GM19395 (cell line): Measurements from ENCODE around the gene MAPK6.
A peak's percentile ranks its signal among the peaks of the same experiment; 100 is the strongest.
"Not testable (repeated sequence)": the region's sequence is repeated elsewhere in the genome, so short reads cannot be mapped to it uniquely, and the experiment has no call there.

Source experiments
- ATAC-seq: cut with Tn5 transposase; IDR thresholded peaks from one replicate; pipeline ENCODE4 v1.9.1; 2021; ENCODE audit warnings: mild to moderate bottlenecking, moderate library complexity; ENCODE audit not compliant: unreplicated experiment

Gene MAPK6

DNA sequence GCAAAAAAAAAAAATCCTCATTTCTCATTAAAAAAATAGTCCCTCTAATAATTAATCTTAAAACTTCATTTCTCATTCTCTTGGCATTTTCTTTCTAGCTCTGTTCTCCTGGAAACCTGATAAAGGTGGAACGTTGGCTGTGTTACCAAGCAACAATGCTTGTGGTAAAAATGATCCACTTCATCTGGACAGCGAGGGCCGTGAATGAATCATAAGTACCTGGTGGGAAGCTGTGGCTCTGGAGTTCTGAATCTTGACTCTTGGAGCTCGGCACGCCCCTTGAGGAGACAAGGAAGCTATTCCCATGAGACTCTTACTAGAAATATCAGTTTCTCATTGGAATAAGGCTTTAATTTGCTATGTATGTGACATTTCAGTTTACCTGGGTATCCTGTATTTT lies 61.0 kb downstream of the MAPK6 start:
- no peak for ATAC-seq

DNA sequence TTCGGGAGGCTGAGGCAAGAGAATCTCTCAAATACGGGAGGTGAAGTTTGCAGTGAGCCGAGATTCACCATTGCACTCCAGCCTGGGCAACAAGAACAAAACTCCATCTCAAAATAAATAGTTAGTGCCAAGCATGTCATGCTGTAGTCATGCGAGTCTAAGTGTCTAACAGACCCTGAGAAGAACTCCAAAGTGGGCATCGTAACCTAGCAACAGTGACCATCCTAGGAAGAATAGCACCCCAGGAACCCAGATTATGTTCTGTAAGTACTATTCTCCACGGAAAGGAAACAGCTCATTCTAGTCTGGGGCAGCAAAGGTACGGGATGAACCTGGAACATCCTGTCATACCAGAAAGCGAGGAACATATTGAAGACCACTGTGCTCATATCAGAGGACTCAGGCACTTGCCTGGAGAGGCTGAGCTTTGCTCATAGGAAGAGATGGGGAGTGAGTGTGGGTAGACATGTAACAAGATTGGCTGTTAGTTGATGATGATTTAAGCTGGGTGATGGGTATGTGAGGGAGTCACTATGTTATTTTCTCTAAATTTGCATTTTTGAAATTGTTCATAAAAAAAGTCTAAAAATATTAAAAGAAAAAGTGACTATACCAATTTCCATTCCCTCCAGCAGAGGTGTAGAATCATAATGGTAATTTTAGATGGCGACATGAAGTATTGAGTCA lies 61.8 kb downstream of the MAPK6 start:
- ATAC-seq = no peak

DNA sequence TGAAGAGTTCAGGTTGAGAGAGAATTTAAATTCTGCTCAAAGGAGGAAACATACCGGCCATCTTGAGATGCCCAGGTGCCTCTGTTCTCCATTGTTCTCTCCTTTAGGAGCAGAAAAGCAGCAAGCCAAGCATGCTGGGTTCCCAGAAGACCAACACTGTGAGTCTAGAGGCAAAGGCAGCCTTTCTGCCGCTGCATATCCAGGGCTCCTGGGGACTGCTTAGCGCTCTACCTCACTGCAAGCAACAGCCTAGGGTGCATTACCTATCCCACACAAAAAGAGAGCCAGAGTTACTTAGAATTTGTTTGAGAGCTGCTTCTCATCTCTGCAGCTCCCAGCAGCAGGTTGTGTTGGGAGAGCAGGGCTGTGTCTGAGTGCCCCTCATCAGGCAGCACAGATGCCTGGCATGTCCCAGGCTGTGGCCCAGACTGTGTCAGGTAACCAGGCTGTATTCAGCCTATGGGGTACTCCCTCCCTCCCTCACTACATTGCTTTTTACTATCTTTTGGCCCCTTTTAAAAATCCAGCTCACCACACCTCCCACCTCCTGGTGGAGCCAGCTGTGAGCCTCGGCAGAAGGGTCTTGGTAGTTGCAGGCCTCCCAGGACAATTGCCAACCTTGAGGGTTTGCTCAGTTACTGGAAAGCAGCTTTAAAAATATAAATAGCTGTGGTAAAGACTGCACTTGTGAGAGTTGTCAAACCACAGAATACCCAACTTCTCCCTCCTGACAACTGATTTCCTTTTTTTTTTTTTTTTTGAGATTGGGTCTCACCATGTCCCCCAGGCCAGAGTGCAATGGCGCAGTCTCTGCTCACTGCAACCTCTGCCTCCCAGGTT lies 63.4 kb downstream of the MAPK6 start:
- peak; percentile 74 for ATAC-seq

DNA sequence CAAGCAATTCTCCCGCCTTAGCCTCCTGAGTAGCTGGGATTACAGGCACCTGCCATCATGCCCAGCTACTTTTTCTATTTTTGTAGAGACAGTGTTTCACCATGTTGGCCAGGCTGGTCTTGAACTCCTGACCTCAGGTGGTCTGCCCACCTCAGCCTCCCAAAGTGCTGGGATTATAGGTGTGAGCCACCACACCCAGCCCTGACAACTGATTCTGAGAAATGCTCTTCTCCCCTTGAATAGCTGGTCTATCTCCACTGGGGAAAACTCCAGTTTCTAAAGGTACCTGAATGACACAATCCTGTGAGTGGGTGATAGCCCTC lies 64.0 kb downstream of the MAPK6 start:
- ATAC-seq = peak; percentile 24

DNA sequence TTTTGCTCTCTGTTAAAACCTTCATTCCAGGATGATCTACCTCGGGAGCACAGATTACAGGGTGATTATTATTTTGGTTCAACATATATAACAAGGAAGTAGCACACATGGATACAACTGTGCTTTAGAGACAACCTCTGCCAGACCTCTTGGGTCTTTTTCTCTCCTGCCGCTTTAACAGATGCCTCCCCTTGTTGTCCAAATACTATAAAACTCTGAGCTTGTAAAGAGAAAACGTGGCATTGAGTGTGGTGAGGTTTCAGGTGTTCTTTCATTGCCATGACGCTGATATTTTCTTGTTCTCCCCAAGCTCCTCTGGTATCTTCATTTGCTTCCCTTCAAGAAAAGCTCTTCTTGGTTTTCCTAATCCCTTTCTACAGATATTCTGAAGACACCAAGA lies 64.6 kb downstream of the MAPK6 start:
- no peak for ATAC-seq

DNA sequence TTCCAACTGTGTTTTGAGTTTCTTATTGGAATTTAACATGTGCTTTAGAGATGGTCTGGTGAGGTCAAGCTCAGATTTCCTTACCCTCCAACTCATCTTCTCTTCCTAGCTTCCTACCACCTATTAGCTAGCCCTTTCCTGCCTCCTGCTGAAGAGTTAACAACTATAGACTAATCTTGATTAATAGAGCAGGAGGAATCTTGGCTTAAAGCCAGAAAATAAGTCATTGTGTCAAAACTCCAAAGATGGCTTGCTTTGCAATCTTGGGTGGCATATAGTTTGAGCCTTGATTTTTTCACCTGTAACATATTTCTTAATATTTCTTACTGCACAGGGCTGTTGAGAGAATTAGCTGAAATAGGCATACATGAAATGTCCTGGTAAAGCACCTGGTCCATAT lies 66.3 kb downstream of the MAPK6 start:
- ATAC-seq = no peak

DNA sequence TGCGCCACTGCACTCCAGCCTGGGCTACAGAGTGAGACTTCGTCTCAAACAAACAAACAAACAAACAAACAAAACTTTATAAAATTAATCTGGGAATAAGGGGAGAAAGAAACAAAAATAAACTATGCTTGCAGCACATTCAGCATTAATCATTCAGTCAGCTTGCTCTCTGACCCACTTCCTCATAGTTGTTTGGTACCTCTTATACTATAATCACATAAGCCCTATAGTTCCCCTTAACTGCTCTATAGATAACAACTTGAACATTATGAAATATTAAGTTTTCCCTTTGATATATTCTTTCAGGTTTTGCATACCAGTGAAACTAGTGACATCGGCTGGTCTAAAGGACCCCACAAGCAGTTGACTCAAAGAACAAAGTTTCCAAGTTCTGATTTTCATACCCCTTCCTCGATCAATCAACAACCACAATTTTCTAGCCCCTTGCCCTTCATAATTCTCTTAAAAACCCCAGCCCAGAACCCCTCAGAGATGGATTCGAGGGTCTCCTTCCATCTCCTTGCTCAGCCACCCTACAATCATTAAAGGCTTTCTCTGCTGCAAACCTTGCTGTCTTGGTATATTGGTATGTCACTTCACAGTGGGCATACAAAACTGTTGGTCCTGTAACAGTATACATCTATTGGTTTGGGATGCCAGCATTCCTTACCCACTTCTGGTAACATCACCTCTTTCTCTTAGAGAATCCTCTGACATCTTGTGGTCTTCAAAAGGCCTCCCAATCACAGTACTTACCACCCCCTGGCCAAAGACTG lies 67.2 kb downstream of the MAPK6 start:
- no peak for ATAC-seq

DNA sequence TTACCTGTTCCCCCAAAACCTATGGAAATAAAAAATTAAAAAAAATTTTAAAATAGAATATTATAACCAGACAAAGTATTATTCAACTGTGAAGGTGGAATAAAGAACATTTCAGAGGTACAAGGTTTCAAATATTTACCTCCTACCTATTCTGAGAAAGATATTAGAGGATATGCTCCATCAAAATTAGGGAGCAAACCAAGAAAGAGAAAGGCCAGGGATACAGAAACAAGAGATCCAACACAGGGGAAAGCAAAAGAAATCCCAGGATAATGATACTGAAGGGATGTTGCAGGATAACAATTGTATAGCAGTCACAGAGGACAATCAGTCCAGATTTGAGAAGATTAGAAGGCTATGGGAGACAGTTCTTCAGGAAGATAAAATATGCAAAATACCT lies 71.2 kb downstream of the MAPK6 start:
- no peak for ATAC-seq

DNA sequence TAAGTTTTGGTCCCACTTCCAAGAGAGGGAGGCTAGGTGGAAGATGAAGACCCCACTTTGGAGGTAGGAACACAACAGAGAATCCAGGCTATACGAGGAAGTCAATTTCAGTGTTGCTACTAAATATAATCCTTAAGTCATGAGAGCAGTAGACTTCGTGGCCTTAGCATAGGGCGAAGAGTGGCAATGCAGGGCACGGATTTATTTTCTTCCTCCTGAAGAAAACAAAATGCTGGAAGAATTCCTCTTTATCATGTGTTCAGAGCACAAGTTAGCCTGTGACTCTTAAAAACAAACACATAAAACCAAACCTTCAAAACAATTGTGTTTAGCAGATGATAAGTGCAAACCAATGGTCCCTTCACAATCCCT lies 74.1 kb downstream of the MAPK6 start:
- ATAC-seq = no peak

DNA sequence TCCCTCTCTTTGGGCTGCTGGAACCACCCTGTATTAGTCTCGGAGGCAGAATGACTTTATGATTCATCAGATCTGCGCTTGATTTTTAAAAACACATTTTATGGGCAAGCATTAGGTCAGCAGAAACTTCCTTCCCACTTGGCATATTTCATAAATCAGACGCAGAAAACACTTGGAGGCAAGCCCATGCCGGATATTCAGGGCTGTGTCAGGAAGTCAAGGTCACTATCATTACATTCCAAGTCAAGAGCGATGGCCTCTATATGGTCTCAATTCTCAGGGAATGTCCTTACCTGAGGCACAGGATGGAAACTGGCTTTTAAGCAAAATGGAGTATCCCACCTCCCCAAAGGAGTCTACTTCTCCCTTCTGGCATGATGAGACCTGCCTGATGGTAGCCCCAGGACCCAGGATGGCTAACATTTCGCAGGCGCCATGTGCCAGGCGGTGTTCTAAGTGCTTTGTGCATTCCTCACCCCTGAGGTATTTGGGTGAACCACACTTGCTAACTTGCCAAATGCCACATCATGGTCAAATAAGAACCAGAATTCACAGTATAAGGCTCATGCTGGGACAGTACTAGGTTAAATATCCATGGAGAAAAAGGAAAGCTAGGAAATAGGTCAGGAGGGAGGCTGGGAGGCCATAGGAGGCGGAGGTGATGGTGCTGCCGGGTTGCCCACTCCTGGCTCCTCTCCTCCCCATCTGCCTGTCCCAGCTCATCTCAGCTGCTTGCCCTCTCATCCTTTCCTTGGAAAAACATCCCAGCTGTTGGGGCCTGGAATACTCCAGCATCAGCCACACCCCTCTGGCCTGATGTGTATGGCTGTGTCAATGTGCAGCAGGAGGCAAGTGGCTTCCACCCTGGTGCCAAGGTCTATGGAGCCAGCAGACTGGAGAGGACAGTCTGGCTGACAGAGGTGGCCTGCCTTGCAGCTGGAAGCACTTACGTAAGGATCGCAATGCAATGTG lies 74.8 kb downstream of the MAPK6 start:
- ATAC-seq = no peak

DNA sequence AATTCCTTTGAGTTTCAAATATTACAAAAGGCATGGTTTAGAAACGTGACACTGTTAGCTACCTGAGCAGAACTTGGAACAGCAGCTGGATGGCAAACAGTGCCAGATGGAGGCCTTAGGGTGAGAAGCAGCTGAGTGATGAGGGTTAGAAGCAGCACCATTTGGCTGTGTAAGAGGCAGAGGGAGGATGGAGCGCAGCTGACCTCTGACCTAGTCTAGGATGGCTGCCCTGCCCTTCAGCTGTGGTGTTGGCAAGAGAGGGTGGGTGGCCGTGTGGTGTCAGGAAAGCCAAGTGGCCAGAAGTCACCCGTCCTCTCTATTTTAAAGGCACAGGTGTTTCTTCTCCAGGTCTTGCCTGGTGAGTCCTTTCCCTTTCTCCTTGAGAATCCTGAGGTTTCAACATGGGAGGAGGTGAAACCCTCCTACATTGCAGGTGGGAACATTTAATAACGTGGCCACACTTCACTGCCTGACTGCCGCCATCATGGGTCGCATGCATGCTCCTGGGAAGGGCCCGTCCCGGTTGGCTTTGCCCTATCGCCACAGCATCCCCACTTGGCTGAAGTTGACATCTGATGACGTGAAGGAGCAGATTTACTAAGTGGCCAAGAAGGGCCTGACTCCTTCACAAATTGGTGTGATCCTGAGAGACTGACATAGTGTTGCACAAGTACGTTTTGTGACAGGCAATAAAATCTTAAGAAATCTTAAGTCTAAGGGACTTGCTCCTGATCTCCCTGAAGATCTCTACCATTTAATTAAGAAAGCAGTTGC lies 76.0 kb downstream of the MAPK6 start:
- no peak for ATAC-seq

DNA sequence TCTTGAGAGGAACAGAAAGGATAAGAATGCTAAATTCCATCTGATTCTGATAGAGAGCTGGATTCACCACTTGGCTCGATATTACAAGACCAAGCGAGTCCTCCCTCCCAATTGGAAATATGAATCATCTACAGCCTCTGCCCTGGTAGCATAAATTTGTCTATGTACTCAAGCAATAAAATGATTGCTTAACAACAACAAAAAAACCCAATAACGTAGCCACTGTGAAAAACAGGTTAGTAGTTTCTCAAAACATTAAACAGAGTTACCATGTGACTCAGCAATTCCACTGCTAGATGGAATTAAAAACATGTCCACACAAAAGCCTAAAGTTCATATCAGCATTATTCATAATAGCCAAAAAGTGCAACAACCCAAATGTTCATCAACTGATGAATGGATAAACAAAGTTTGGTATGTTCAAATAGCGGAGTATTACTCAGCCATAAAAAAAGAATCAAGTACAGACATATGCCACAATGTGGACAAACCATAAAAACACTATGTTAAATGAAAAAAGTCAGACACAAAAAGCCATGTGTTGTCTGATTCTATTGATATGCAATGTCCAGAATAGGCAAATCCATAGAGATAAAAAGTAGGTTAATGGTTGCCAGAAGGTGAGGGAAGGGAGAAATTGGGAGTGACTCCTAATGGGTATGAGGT lies 76.7 kb downstream of the MAPK6 start:
- ATAC-seq = no peak

DNA sequence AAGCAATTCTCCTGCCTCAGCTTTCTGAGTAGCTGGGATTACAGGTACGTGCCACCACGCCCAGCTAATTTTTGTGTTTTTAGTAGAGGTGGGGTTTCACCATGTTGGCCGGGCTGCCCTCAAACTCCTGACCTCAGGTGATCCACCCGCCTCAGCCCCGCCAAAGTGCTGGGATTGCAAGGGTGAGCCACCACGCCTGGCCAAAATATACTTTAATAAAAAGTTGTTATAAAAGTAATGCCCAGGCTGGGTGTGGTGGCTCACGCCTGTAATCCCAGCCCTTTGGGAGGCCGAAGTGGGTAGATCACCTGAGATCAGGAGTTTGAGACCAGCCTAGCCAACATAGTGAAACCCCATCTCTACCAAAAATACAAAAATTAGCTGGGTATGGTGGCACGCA lies 77.5 kb downstream of the MAPK6 start:
- ATAC-seq = not testable (repeated sequence)

DNA sequence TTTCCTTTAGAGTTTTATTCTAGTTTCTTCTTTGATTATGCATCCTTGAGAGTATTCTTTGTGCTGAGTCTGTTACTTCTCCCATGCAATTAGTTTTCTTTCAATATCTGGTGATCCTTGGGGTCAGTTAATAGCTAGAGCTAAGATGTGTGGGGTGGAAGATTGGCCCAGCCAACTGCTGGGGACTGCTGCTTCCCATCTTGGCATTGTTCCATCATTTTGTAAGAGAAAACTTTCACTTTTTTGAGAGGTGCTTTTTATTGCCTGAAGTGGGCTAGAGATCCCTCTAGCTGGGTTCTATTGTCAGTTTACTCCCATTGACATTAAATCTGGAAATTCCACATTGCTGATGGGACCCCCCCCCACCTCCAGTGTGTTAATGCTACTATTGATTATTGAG lies 78.2 kb downstream of the MAPK6 start:
- ATAC-seq = no peak

DNA sequence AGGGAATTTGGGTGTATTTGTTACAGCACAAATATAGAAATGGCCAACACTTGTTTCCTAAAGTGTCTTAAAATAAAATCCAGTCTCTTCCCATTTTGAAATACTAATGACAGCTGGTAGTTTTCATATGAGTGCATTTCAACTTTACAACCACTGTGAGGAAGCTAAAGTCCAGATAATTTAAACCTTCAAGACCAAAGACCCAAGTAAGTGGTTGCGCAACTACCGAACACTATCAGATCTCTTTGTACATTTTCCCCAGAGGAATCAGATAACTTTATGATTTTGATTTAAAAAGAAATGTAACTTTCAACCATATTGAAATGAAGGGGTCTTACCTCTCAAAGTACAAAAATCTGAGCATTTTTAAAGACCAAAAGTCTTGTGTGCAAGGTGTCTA lies 79.3 kb downstream of the MAPK6 start:
- ATAC-seq = no peak

DNA sequence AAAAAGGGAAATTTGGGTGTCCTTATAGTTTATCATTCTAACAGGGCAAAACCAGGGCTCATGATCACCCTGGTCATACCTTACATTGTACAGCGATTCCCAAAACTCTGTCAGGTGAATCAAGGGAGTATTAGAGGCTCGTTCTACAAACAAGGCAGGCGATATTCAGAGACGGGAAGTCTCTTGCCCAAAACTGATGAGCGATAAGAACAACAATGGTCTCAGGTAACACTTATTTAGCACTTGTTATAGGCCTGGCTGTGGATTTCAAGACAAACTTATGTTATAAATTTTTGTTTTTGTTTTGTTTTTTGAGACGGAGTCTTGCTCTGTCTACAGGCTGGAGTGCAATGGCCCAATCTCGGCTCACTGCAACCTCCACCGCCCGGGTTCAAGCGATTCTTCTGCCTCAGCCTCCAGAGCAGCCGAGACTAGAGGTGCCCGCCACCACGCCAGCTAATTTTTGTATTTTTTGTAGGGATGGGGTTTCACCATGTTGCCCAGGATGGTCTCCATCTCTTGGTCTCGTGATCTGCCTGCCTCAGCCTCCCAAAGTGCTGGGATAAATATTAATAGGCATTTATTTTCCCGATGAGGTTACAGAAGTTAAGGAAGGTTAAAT lies 80.7 kb downstream of the MAPK6 start:
- no peak for ATAC-seq

DNA sequence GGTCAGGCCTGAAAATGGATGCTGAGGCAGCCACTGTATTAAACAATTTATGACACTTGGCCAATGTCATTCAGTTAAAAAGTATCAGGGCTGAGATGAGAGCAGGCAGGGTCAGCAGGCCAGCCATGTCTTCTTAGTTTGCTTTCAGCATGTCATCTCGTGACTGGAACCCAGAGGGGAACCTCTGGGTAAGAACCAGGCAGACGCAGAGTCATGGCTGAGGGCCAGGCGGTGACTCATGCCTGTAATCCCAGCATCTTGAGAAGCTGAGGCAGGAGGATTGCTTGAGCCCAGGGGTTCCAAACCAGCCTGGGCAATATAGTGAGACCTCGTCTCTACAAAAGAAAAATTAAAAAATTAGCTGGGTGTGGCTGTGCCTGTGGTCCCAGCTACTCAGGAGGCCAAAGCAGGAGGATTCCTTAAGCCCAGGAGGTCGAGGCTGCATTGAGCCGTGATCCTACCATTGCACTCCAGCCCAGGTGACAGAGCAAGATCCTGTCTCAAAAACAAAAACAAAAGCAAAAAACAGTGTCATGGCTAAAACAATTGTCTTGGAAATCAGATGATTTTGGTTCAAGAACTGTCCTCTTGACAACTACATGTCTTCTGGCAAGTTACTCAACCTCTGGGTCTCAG lies 81.9 kb downstream of the MAPK6 start:
- no peak for ATAC-seq

DNA sequence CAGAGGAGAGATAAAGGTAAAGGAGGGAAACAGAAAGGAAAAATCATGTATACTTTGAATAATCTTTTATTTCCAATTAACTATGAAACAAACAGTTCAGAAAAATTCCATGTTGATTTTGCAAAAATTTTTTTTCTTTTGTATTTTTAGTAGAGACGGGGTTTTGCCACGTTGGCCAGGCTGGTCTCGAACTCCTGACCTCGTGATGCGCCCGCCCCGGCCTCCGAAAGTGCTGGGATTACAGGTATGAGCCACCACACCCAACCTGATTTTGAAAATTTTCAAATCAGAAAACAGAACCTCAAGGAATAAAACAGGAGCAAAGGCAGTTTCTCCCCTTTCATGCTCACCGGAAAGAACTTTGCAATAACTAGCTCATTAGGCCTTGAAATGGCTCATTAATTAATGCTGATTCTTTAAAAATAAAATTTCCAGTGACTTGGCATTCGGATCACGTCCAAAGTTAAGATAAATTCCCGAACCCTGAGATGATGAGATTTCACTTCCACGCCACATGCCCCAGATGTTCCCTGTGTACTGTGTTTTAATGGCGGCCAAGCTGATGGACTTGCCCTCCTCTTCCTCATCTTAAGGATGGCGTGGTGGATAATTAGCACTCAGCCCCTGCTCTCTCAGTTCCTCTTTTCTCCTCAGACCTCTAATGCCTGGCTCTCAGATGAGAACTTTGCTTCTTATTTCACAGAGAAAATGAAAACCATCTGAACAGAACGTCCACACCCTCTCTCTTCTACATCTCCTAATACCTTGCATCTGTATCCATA lies 82.7 kb downstream of the MAPK6 start:
- peak; percentile 44 for ATAC-seq
